Naive thymus-derived CD4-positive, alpha-beta T cell (primary cell): ENCODE data around the gene NOL4L. TPM values are rescaled to one million over a fixed set of nuclear protein-coding genes. Genes with fewer than 3 reads are reported as not detected.

Source experiments
- ATAC-seq: fragments of 150-1000 bp; cut with Tn5 transposase; 2 replicates; pipeline ENCODE4 v1.10.0; 2021; ENCODE audit warnings: mild to moderate bottlenecking, moderate library complexity
- CTCF ChIA-PET: fragments of 350-600 bp; sonication (Branson Sonifier 250); formaldehyde crosslinking; loops from one replicate; lab custom pipeline; 2021; ENCODE audit warnings: antibody characterized with exemption; lab: Charles Lee
- POLR2A ChIA-PET: fragments of 350-600 bp; sonication (Branson Sonifier 250); formaldehyde crosslinking; loops from one replicate; lab custom pipeline; 2021; ENCODE audit warnings: antibody characterized with exemption, inconsistent platforms; lab: Charles Lee
- DNase-seq, 9 donors: peaks; one replicate each; pipeline versions ENCODE4 v3.0.0 to v3.0.0-alpha.2; 2020 to 2022; ENCODE audit warnings: mixed read lengths in 1 of 9
- H3K27ac ChIP-seq: one replicate; pipeline ENCODE4 v1.7.0; 2013; ENCODE audit warnings: mild to moderate bottlenecking, low read depth, low read length, moderate library complexity
- H3K27me3 ChIP-seq, 2 donors: one replicate each; pipeline ENCODE4 v1.7.0; 2013; ENCODE audit warnings: low read length in 2 of 2, mild to moderate bottlenecking in 2 of 2, moderate library complexity in 2 of 2; ENCODE audit not compliant: control insufficient read depth in 2 of 2, insufficient read depth in 2 of 2
- H3K36me3 ChIP-seq, 3 experiments: 1 replicate in 2 of 3; 2 replicates in 1 of 3; pipeline ENCODE4 v1.7.0; 2013; ENCODE audit warnings: low read length in 3 of 3, mild to moderate bottlenecking in 3 of 3, moderate library complexity in 1 of 3; ENCODE audit not compliant: insufficient read depth in 3 of 3, control insufficient read depth in 2 of 3
- H3K4me1 ChIP-seq, 2 donors: one replicate each; pipeline ENCODE4 v1.7.0; 2013; ENCODE audit warnings: low read length in 2 of 2, mild to moderate bottlenecking in 2 of 2, moderate library complexity in 1 of 2; ENCODE audit not compliant: control insufficient read depth in 2 of 2, insufficient read depth in 2 of 2
- H3K4me3 ChIP-seq: 2 replicates; pipeline ENCODE4 v1.7.0; 2013; ENCODE audit warnings: mild to moderate bottlenecking, low read length
- H3K9me3 ChIP-seq, 3 experiments: 1 replicate in 2 of 3; 2 replicates in 1 of 3; pipeline ENCODE4 v1.7.0; 2013; ENCODE audit warnings: low read length in 3 of 3; ENCODE audit not compliant: control insufficient read depth in 2 of 3
- H3K27ac Mint-ChIP-seq, 9 donors: one replicate each; pipeline ENCODE4 v1.8.0; 2020 to 2022; ENCODE audit warnings: mixed read lengths in 9 of 9, mild to moderate bottlenecking in 8 of 9, moderate library complexity in 5 of 9, inconsistent platforms in 2 of 9
- H3K27me3 Mint-ChIP-seq, 5 donors: one replicate each; pipeline ENCODE4 v1.8.0; 2021 to 2022; ENCODE audit warnings: mixed read lengths in 5 of 5, mild to moderate bottlenecking in 1 of 5
- H3K36me3 Mint-ChIP-seq, 5 donors: one replicate each; pipeline ENCODE4 v1.8.0; 2020 to 2022; ENCODE audit warnings: mixed read lengths in 5 of 5, mild to moderate bottlenecking in 3 of 5, inconsistent platforms in 1 of 5
- H3K4me1 Mint-ChIP-seq, 7 donors: one replicate each; pipeline ENCODE4 v1.8.0; 2020 to 2022; ENCODE audit warnings: mixed read lengths in 7 of 7, mild to moderate bottlenecking in 3 of 7, inconsistent platforms in 1 of 7
- H3K4me3 Mint-ChIP-seq, 10 donors: one replicate each; pipeline ENCODE4 v1.8.0; 2020 to 2022; ENCODE audit warnings: mild to moderate bottlenecking in 10 of 10, mixed read lengths in 10 of 10, moderate library complexity in 6 of 10, inconsistent platforms in 2 of 10
- H3K9me3 Mint-ChIP-seq, 11 donors: one replicate each; pipeline ENCODE4 v1.8.0; 2020 to 2022; ENCODE audit warnings: mixed read lengths in 11 of 11, mild to moderate bottlenecking in 4 of 11, inconsistent platforms in 1 of 11, moderate library complexity in 1 of 11
- intact Hi-C, 2 donors: fragments of 100-400 bp; cut with micrococcal nuclease; formaldehyde crosslinking; loops; one replicate each; pipeline ENCODE4 v1.15.1; 2023
- polyA plus RNA-seq, 2 donors: library from polyadenylated mRNA; unstranded; fragments of 300-500 nt; fragmentation: Illumina TruSeq; gene quantifications; one replicate each; pipeline ENCODE4 v1.2.3, GENCODE V29; 2021
- total RNA-seq, 6 experiments: library from RNA in 5 of 6; stranded (reverse) in 5 of 6; gene quantifications; 1 replicate in 5 of 6; 2 replicates in 1 of 6; pipeline ENCODE4 v1.2.3 and lab custom pipeline; 2021 to 2026

NOL4L gene
- total and polyA plus RNA-seq, 7 experiments from 2014 or later = 17.3 to 81.9 (median 62.7) TPM

DNA sequence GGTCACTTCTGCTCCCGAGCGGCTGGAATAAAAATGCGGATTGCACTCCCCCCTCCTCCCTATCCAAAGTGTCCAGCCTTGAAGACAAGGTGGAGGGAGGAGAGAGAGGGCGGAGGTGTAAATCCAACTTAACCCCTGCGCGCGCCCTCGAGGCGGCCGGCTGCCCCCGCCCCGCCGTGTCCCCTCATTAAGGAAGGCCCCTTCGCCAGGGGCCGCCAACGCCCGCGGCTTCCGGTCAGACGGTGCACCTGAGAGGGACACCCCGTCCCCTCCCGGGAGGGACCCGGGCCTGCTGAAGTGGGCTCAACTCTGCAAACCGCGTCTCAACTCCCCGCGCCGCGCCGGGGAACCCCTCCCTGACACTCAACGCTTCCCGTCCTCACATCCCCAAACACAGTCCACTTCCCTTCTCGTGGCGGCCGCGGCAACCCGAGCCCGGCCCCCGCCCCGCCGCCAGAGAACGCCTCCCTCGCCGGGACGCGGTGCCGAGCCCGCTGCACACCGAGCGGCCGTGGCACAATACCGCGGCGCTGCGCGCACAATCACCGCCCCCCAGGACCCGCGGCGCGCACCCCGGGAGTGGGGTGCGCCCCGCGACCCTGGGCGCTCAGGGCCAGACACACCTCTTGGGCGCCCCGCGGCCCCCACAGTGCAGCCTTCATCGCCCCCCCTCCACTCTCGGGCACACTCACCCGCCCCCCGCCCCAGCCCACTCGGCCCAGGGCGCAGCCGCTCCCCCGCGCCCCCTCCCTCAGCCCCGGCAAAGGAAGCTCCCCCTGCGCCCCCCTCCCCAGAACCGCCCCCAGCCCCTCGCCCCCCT is 102.5 kb downstream of the NOL4L start:
- H3K36me3 ChIP-seq = peaks cover 0 to 10% (median 0%) of the 10 kb centered on the region in 3 experiments
- DNase-seq = peak in 7 of 9 donors; percentile 28 to 46 (median 29)
- peak overlapping the region; percentile 73 to 90 (median 78) for H3K4me3 Mint-ChIP-seq
- no peaks in the 10 kb centered on the region for H3K9me3 ChIP-seq
- H3K27ac ChIP-seq = peak overlapping the region; percentile 53
- POLR2A ChIA-PET = interaction anchor here (1.3 to 4.2 kb wide), 5 partner anchors 21 to 125 kb away, joined by 5 to 58 read pairs (median 5); partner anchors contain the start of gene ASXL1
- H3K27me3 Mint-ChIP-seq = peaks cover 0 to 5% (median 0%) of the 10 kb centered on the region in 5 donors
- H3K27ac Mint-ChIP-seq = peak overlapping the region in 6 of 9 donors; percentile 10 to 87 (median 58)
- no peaks in the 10 kb centered on the region for H3K27me3 ChIP-seq
- peaks cover 4 to 8% (median 5%) of the 10 kb centered on the region in 5 donors for H3K36me3 Mint-ChIP-seq
- peaks cover 20 to 73% (median 67%) of the 10 kb centered on the region in 7 donors for H3K4me1 Mint-ChIP-seq
- H3K9me3 Mint-ChIP-seq = peaks cover 0 to 1% (median 0%) of the 10 kb centered on the region in 11 donors
- ATAC-seq = peak; percentile 30
- CTCF ChIA-PET = no interaction called here
- H3K4me1 ChIP-seq = peaks cover 8 to 56% of the 10 kb centered on the region in 2 donors
- H3K4me3 ChIP-seq = peak overlapping the region; percentile 39
- intact Hi-C loops = no loop called here

DNA sequence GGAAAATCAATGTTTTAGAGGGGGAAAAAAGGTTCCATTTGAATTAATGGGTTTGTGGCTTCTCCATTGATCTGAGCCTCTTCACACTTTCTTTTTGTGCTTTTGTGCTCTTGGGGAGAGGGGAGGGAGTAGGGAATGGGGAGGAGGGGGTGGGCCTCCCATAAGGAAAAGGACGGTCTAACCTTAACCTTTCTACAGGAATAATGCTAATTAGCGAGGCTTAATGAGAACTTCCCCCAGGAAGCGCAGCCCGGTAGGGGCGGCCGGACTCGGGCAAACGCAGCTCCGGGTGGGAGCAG is 103.0 kb downstream of the NOL4L start:
- Mint-ChIP-seq H3K36me3 (peaks cover 0 to 5% (median 4%) of the 10 kb centered on the region in 5 donors), H3K27me3 (peaks cover 0 to 5% (median 0%) of the 10 kb centered on the region in 5 donors), H3K4me3 (peak overlapping the region; percentile 40 to 90 (median 78)), H3K27ac (peak overlapping the region in 8 of 9 donors; percentile 5 to 87 (median 67)), H3K9me3 (peaks cover 0 to 1% (median 0%) of the 10 kb centered on the region in 11 donors), H3K4me1 (peaks cover 20 to 73% (median 68%) of the 10 kb centered on the region in 7 donors)
- ChIA-PET POLR2A (interaction anchor here (0.7 kb wide), 2 partner anchors 168 to 1209 kb away, joined by 3 read pairs; no protein-coding TSS in a partner anchor), CTCF (no interaction called here)
- Histone ChIP-seq H3K27me3 (no peaks in the 10 kb centered on the region), H3K4me1 (peaks cover 8 to 61% of the 10 kb centered on the region in 2 donors), H3K27ac (peak overlapping the region; percentile 53), H3K36me3 (peaks cover 0 to 10% (median 0%) of the 10 kb centered on the region in 3 experiments), H3K9me3 (no peaks in the 10 kb centered on the region), H3K4me3 (peak overlapping the region; percentile 39)
- intact Hi-C loops = no loop called here
- DNase-seq (no peak), ATAC-seq (no peak)

DNA sequence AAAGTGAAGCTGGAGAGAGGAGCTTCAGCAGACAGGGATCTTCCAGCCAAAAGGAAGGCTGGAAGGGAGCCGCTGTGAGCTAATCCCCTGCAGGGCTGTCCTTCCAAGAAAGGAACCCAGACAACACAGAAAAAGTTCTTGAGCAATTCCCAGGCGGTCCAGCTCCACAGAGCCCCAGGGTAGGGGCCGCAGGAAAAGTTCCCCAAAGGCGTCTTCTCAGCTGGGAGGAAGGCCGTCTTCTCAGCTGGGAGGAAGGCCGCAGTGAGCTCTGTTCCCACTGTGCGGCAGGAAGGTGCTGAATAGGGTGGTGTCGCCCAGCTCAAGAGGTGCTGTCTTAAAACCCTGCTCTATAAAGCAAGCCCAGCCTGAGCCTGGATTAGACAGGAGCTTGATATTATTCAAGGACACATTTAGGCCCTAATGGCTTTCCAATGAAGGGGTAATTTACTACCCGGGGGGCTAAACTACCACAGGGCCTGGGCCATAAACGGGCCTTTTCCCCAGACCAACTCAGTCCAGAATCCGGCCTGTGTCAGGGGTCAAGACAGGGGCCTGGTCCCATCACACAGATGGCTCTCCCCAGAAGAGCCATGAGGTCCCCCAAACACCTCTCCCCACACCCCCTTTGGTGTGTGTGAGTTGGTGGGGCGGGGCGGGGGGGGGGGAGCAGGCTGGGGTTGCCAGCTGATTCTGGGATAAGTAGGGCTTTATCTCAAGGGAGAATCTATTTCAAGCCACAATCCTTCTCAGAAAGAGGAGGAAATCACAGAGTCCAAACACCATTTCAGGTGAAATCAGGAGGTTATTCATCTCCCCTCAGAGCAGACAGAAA is 103.6 kb downstream of the NOL4L start:
- no peaks in the 10 kb centered on the region for H3K27me3 ChIP-seq
- peaks cover 19 to 73% (median 69%) of the 10 kb centered on the region in 7 donors for H3K4me1 Mint-ChIP-seq
- H3K36me3 ChIP-seq = peaks cover 0 to 9% (median 0%) of the 10 kb centered on the region in 3 experiments
- peaks cover 8 to 67% of the 10 kb centered on the region in 2 donors for H3K4me1 ChIP-seq
- peaks cover 0 to 1% (median 0%) of the 10 kb centered on the region in 11 donors for H3K9me3 Mint-ChIP-seq
- POLR2A ChIA-PET = interaction anchor here (0.7 kb wide), 3 partner anchors 10 to 1209 kb away, joined by 3 read pairs; no protein-coding TSS in a partner anchor
- peak overlapping the region in 8 of 9 donors; percentile 44 to 91 (median 82) for H3K27ac Mint-ChIP-seq
- H3K36me3 Mint-ChIP-seq = peaks cover 0 to 3% (median under 1%) of the 10 kb centered on the region in 5 donors
- CTCF ChIA-PET = interaction anchor here (1.1 kb wide), 1 partner anchor 12 kb away, joined by 3 read pairs; no protein-coding TSS in a partner anchor
- no peak overlapping the region for H3K4me3 ChIP-seq
- DNase-seq = no peak
- peaks cover 0 to 5% (median 0%) of the 10 kb centered on the region in 5 donors for H3K27me3 Mint-ChIP-seq
- no peaks in the 10 kb centered on the region for H3K9me3 ChIP-seq
- H3K4me3 Mint-ChIP-seq = peak overlapping the region; percentile 40 to 90 (median 78)
- peak overlapping the region; percentile 53 for H3K27ac ChIP-seq
- intact Hi-C loops = no loop called here
- ATAC-seq = no peak

DNA sequence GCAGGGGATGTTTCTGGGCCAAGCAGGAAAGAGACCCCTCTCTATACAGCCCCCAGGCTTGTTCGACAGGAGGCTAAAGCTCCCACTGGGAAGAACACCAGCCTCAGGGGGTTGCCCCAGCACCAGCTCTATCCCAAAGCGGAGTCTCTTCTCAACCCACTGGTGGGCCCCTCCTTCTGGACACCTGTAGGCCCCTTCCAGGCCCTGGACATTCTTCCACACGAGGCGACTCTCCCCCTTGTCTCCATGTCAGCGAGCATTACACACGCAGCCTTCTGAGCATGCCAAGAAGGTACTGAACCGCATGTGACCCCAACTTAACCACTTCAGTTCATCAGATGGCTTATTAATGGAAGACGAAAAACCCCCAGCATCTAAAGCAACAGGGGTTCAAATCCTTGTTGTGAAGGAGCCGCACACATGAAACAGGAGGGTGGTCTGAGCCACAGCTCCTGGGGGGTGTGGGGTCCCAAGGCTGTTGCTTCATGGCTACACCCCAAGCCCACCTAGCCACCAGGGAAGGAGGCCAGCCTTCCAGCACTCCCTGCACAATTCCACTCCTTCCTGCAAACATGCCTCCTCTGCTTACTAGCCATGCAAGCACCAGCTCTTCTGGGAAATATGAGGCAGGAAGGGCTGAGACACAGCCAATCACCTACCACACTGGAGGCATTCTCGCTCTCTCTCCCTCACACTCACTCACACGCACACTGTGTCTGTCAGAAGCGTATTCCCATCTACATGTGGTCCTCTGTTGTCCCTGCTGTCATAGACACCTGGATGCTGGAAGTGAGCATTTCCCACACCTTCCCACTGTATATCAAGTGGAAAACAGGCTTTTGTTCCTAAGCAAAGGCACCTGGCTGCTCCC is 104.5 kb downstream of the NOL4L start:
- H3K27ac Mint-ChIP-seq = peak overlapping the region in 8 of 9 donors; percentile 3 to 91 (median 81)
- peaks cover 0 to 5% (median 0%) of the 10 kb centered on the region in 5 donors for H3K27me3 Mint-ChIP-seq
- intact Hi-C loops = no loop called here
- H3K27ac ChIP-seq = peak overlapping the region; percentile 56
- peaks cover 3 to 67% of the 10 kb centered on the region in 2 donors for H3K4me1 ChIP-seq
- no peak overlapping the region for H3K4me3 ChIP-seq
- peaks cover 0 to 5% (median 0%) of the 10 kb centered on the region in 3 experiments for H3K36me3 ChIP-seq
- ChIA-PET CTCF (interaction anchor here (1.1 kb wide), 1 partner anchor 11 kb away, joined by 3 read pairs; no protein-coding TSS in a partner anchor), POLR2A (interaction anchor here (0.6 to 1.3 kb wide), 3 partner anchors 9 to 241 kb away, joined by 3 read pairs; no protein-coding TSS in a partner anchor)
- peak overlapping the region in 8 of 10 donors; percentile 14 to 90 (median 73) for H3K4me3 Mint-ChIP-seq
- H3K27me3 ChIP-seq = no peaks in the 10 kb centered on the region
- H3K9me3 ChIP-seq = no peaks in the 10 kb centered on the region
- H3K4me1 Mint-ChIP-seq = peaks cover 18 to 73% (median 68%) of the 10 kb centered on the region in 7 donors
- peaks cover 0 to 1% (median 0%) of the 10 kb centered on the region in 11 donors for H3K9me3 Mint-ChIP-seq
- H3K36me3 Mint-ChIP-seq = peaks cover 0 to 1% (median 0%) of the 10 kb centered on the region in 5 donors
- no peak for DNase-seq
- ATAC-seq = no peak

DNA sequence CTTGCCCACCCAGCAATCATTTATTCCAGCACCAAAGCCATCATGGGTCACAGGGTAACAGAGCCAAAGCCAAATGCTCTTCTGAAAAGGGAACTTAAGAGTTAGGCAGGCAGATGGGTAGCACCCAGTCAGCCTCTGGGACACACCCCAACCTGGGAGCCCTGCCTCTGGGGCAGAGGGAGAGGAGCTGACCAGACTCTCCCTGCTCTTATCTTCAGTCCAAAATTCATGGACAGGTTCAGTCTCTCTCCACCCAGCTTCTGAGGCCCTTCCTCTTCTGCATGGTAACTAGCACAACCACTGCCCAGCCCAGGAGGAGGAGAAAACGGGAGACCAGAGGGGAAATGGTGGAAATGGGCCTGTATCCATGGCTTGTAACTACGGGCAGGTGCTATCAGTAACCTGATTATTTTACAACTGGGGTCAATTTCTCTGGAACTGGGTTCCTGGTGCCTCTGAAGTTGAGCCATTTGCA is 105.4 kb downstream of the NOL4L start:
- H3K4me3 Mint-ChIP-seq = peak overlapping the region in 6 of 10 donors; percentile 11 to 77 (median 44)
- H3K27me3 Mint-ChIP-seq = peaks cover 0 to 2% (median 0%) of the 10 kb centered on the region in 5 donors
- intact Hi-C loops = no loop called here
- DNase-seq (no peak), ATAC-seq (no peak)
- ChIA-PET CTCF (no interaction called here), POLR2A (interaction anchor here (1.3 kb wide), 1 partner anchor 16 kb away, joined by 3 read pairs; no protein-coding TSS in a partner anchor)
- no peaks in the 10 kb centered on the region for H3K36me3 Mint-ChIP-seq
- peaks cover 11 to 66% (median 61%) of the 10 kb centered on the region in 7 donors for H3K4me1 Mint-ChIP-seq
- Histone ChIP-seq H3K4me3 (no peak overlapping the region), H3K4me1 (peaks cover 0 to 65% of the 10 kb centered on the region in 2 donors), H3K27ac (peak overlapping the region; percentile 56), H3K9me3 (no peaks in the 10 kb centered on the region), H3K27me3 (no peaks in the 10 kb centered on the region), H3K36me3 (peaks cover 0 to 12% (median 0%) of the 10 kb centered on the region in 3 experiments)
- H3K27ac Mint-ChIP-seq = peak overlapping the region in 8 of 9 donors; percentile 64 to 92 (median 86)
- peaks cover 0 to 1% (median 0%) of the 10 kb centered on the region in 11 donors for H3K9me3 Mint-ChIP-seq
